Panc1 (cell line): Measurements from ENCODE around the gene DTNBP1. TPM values are rescaled to one million over a fixed set of nuclear protein-coding genes. Genes with fewer than 3 reads are reported as not detected.

Experiments used
- ATAC-seq: fragments of 200-7000 bp; cut with Tn5 transposase; 2 replicates; pipeline ENCODE4 v1.9.1; 2020; ENCODE audit warnings: mild to moderate bottlenecking, moderate library complexity
- BruUV-seq: library from RNA; stranded (reverse); fragments of 400-500 nt; replicated peaks from 2 replicates; lab custom pipeline; 2021; lab: Mats Ljungman, UMichigan
- CTCF ChIA-PET: fragments of 300-600 bp; sonication (Branson Sonifier 250); formaldehyde crosslinking; loops from one replicate; lab custom pipeline; 2022; ENCODE audit warnings: antibody characterized with exemption; lab: Charles Lee
- POLR2A ChIA-PET: fragments of 300-600 bp; sonication (Branson Sonifier 250); formaldehyde crosslinking; loops from one replicate; lab custom pipeline; 2022; ENCODE audit warnings: antibody characterized with exemption; lab: Charles Lee
- DNase-seq: peaks from one replicate; pipeline ENCODE4 v3.0.0-alpha.2; 2010; ENCODE audit warnings: low read depth, low spot score
- H3K27ac ChIP-seq: 2 replicates; pipeline ENCODE4 v1.5.1; 2011; ENCODE audit warnings: mild to moderate bottlenecking, low read length, inconsistent platforms
- H3K27me3 ChIP-seq: fragments of 200-500 bp; sonication (Bioruptor generic); 2 replicates; pipeline ENCODE4 v1.6.0; 2014; ENCODE audit warnings: low read length, inconsistent platforms; ENCODE audit not compliant: control insufficient read depth, insufficient read depth
- H3K36me3 ChIP-seq: fragments of 200-500 bp; sonication (Bioruptor generic); 2 replicates; pipeline ENCODE4 v1.5.1; 2014; ENCODE audit warnings: inconsistent platforms, mild to moderate bottlenecking, low read length, moderate library complexity; ENCODE audit not compliant: control insufficient read depth, insufficient read depth
- H3K4me1 ChIP-seq: 2 replicates; pipeline ENCODE4 v1.5.1; 2011; ENCODE audit warnings: inconsistent platforms, mild to moderate bottlenecking, low read length, moderate library complexity; ENCODE audit not compliant: control insufficient read depth, insufficient read depth
- H3K4me3 ChIP-seq, 2 experiments: 2 replicates each; pipeline ENCODE4 v1.5.1; 2011 to 2012; ENCODE audit warnings: low read depth in 2 of 2, low read length in 2 of 2, mild to moderate bottlenecking in 2 of 2, inconsistent platforms in 1 of 2, moderate library complexity in 1 of 2
- H3K9me3 ChIP-seq: fragments of 200-500 bp; sonication (Bioruptor generic); 2 replicates; pipeline ENCODE4 v1.5.1; 2014; ENCODE audit warnings: low read depth, mild to moderate bottlenecking, inconsistent platforms, low read length, moderate library complexity; ENCODE audit not compliant: control insufficient read depth, insufficient read depth
- CTCF ChIP-seq: fragments of 450-650 bp; IDR thresholded peaks from 2 replicates; pipeline ENCODE4 v1.5.1; 2017; ENCODE audit warnings: mild to moderate bottlenecking
- POLR2AphosphoS5 ChIP-seq: IDR thresholded peaks from 2 replicates; pipeline ENCODE4 v1.6.1; 2012; ENCODE audit warnings: mild to moderate bottlenecking, low read depth, low read length, moderate library complexity
- SIN3A ChIP-seq: IDR thresholded peaks from 2 replicates; pipeline ENCODE4 v1.6.1; 2012; ENCODE audit warnings: low read depth, mild to moderate bottlenecking, low read length, moderate library complexity, borderline replicate concordance; ENCODE audit not compliant: insufficient read depth
- TCF7L2 ChIP-seq: IDR thresholded peaks from 2 replicates; pipeline ENCODE4 v1.6.1; 2011; ENCODE audit warnings: mild to moderate bottlenecking, low read depth, low read length, inconsistent platforms
- in situ Hi-C: cut with HindIII; loops from 2 replicates; pipeline ENCODE4 v1.10.0; 2016; ENCODE audit warnings: low sequenced_read_pairs, low pct_unique_long_range_greater_than_20kb
- intact Hi-C: fragments of 100-400 bp; cut with micrococcal nuclease; formaldehyde crosslinking; loops from one replicate; pipeline ENCODE4 v1.10.0; 2022; ENCODE audit not compliant: unreplicated experiment
- total RNA-seq: library from RNA; stranded (reverse); gene quantifications from one replicate; pipeline ENCODE4 v1.2.1, GENCODE V29; 2021; ENCODE audit not compliant: unreplicated experiment
- TF ChIP-seq, protein P1 (sequence below), 2 experiments: IDR thresholded peaks; 2 replicates each; pipeline ENCODE4 v1.6.1; 2011 to 2012; ENCODE audit warnings: low read depth in 2 of 2, control low read depth in 1 of 2, low read length in 1 of 2, mild to moderate bottlenecking in 1 of 2, moderate library complexity in 1 of 2; ENCODE audit not compliant: insufficient read depth in 1 of 2

DTNBP1 gene
- total RNA-seq, 1 experiment from 2014 or later, result 29.3 TPM

DNA sequence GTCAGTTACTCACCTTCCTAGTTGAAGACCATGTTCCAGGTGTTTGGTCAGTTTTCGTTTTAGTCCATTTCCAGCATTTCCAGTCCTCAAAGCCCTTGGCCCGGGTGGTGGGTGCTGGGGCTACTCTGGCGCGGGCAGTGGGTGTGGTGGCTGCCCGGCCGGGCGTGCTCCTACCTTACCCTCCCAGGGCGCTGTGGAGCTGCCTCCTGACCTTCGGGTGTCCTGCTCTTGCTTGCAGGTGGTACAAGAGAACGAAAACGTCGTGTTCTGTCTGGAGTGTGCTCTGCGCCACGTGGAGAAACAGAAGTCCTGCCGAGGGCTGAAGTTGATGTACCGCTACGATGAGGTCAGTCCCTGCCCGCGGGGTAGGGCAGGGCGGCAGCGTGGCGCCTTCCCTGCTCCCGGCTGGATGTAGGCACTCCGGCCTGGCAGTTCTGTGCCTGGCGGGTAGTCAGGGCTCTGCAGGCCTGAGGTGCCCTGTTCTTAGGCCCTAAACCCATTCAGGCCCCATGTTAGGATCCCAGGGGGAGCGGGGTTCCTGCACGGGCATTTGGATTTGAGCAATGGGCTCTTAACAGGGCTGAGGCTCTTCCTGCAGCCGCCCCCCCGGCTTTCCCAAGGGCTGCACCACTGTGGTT is 145.8 kb downstream of the DTNBP1 start:
- intact Hi-C loops (no loop called here), in situ Hi-C loops (no loop called here)
- Histone ChIP-seq H3K36me3 (no peaks in the 10 kb centered on the region), H3K27ac (no peak overlapping the region), H3K4me3 (no peak overlapping the region), H3K9me3 (no peaks in the 10 kb centered on the region), H3K27me3 (no peaks in the 10 kb centered on the region), H3K4me1 (no peaks in the 10 kb centered on the region)
- ChIA-PET CTCF (no interaction called here), POLR2A (no interaction called here)
- DNase-seq, result no peak
- TF ChIP-seq POLR2AphosphoS5, result no peak
- TF ChIP-seq, protein P1, sequence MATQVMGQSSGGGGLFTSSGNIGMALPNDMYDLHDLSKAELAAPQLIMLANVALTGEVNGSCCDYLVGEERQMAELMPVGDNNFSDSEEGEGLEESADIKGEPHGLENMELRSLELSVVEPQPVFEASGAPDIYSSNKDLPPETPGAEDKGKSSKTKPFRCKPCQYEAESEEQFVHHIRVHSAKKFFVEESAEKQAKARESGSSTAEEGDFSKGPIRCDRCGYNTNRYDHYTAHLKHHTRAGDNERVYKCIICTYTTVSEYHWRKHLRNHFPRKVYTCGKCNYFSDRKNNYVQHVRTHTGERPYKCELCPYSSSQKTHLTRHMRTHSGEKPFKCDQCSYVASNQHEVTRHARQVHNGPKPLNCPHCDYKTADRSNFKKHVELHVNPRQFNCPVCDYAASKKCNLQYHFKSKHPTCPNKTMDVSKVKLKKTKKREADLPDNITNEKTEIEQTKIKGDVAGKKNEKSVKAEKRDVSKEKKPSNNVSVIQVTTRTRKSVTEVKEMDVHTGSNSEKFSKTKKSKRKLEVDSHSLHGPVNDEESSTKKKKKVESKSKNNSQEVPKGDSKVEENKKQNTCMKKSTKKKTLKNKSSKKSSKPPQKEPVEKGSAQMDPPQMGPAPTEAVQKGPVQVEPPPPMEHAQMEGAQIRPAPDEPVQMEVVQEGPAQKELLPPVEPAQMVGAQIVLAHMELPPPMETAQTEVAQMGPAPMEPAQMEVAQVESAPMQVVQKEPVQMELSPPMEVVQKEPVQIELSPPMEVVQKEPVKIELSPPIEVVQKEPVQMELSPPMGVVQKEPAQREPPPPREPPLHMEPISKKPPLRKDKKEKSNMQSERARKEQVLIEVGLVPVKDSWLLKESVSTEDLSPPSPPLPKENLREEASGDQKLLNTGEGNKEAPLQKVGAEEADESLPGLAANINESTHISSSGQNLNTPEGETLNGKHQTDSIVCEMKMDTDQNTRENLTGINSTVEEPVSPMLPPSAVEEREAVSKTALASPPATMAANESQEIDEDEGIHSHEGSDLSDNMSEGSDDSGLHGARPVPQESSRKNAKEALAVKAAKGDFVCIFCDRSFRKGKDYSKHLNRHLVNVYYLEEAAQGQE (IDR thresholded peaks at IDR 0.05; ENCODE audit: insufficient read depth in 1 of 2, low read depth in 2 of 2, low read length in 1 of 2), result no peak
- TF ChIP-seq TCF7L2, result no peak
- TF ChIP-seq SIN3A, result no peak
- no peak for TF ChIP-seq CTCF
- BruUV-seq, result no TSS peak
- ATAC-seq, result no peak

DNA sequence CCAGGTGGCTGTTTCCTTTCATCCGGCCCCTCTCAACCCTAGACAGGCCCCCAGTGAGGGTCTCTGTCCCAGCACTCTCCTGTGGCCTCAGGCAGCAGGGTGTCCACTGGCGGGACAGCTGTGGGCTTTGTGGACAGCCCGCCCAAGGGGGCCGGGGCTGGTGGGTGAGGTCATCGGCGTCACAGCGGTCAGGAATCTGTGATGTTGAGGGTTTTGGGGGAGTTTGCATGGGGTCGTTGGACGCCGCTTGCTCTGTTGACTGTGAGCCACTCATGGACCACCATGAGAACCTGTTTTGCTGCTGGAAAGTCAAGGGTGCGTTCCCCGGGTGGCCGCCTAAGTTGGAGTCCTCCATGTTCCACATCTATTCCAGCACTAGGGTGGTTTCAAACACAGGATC is 146.4 kb downstream of the DTNBP1 start:
- POLR2A ChIA-PET, result no interaction called here
- intact Hi-C loops (no loop called here), in situ Hi-C loops (no loop called here)
- TF ChIP-seq TCF7L2 (no peak), POLR2AphosphoS5 (no peak), CTCF (no peak), SIN3A (no peak)
- TF ChIP-seq, protein P1 (IDR thresholded peaks at IDR 0.05; ENCODE audit: insufficient read depth in 1 of 2, low read depth in 2 of 2, low read length in 1 of 2), result no peak
- CTCF ChIA-PET, result no interaction called here
- Histone ChIP-seq H3K4me3 (no peak overlapping the region), H3K36me3 (no peaks in the 10 kb centered on the region), H3K4me1 (no peaks in the 10 kb centered on the region), H3K27me3 (no peaks in the 10 kb centered on the region), H3K9me3 (no peaks in the 10 kb centered on the region), H3K27ac (no peak overlapping the region)
- ATAC-seq (no peak), DNase-seq (no peak)
- no TSS peak for BruUV-seq
